ENCODE data around the gene DUSP11.
"Not testable (repeated sequence)": the region's sequence is repeated elsewhere in the genome, so short reads cannot be mapped to it uniquely, and the experiment has no call there.

Gene DUSP11

DNA sequence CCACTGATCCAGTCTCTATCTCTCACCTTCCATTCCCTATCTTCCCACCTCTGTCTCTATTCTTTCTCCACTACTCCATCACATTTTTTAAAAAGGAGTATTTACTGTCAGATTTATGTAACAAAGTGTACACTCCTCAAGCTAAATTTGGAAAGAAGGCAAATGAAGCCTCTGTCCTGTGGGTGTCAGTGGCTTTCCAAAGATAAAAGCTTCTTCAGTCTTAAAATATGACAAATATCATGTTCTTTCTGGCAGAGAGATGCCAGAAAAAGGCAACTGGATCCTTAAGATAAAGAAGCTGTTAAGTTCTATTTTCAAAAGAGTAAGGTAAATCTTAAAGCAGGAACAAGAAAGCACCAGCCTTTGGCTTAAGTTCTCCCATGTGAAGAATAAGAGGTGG lies 7.1 kb downstream of the DUSP11 start:
- no peak for DNase-seq (ENCODE audit: low read depth, low spot score)

DNA sequence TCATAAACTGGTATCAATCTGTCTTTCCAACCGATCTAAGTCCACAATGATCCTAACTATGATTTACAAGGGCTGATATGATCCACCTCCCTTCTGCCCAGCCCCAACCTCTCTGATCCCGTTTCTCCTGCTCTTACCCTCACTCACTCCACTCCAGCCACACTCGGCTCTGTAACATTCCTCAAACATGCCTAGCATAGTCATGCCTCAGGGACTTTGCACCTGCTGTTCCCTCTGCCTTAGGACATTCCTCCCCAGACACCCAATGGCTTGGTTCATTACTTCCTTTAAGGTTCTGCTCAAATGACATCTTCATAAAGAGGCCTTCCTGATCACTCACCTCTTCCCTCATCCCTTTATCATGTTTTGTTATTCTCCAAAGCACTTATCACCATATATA lies 9.2 kb downstream of the DUSP11 start:
- no peak for DNase-seq (ENCODE audit: low read depth, low spot score)

- DNase-seq (ENCODE audit: low read depth, low spot score), result no peak
Observed at GRCh38 chr2:73766994-73767393, 12.9 kb downstream of the DUSP11 start.

- DNase-seq (ENCODE audit: low read depth, low spot score), result no peak
Observed at GRCh38 chr2:73766349-73766748, 13.6 kb downstream of the DUSP11 start.

DNA sequence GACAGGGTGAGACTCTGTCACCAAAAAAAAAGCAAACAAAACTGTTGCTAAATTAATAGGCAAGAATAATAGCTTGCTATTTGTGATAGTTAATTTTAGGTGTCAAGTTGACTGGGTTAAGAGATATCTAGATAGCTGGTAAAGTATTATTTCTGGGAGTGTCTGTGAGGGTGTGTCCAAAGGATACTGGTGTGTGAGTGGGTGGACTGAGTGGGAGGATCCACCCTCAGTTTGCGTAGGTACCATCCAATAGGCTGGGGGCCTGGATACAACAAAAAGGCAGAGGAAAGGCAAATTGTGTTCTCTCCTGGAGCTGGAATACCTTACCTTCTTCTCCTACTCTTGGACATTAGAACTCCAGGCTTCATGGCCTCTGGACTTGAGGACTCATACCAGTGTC lies 15.0 kb downstream of the DUSP11 start:
- DNase-seq (ENCODE audit: low read depth, low spot score), result no peak

DNA sequence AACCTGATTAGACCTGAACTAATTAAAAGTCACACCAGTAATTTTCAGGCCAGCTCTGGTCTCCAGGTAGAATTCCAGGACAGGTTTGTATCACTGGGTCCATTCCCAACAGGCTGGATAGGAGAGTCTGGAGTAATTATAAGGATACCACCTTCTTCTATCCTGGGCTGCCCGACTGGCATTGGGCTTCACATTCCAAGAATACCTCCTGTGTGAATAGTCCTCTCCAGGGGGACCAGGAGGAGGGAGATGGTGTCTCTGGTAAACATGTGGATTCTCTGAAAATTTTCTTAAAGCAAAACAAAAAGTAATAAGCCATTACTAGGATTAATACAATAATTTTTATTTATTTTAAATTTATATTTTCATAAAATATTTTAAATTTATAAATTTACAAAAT lies 17.3 kb downstream of the DUSP11 start:
- no peak for DNase-seq (ENCODE audit: low read depth, low spot score)

GRCh38 chr2:73759904-73760303 lies 20.0 kb downstream of the DUSP11 start:
- no peak for DNase-seq (ENCODE audit: low read depth, low spot score)

DNA sequence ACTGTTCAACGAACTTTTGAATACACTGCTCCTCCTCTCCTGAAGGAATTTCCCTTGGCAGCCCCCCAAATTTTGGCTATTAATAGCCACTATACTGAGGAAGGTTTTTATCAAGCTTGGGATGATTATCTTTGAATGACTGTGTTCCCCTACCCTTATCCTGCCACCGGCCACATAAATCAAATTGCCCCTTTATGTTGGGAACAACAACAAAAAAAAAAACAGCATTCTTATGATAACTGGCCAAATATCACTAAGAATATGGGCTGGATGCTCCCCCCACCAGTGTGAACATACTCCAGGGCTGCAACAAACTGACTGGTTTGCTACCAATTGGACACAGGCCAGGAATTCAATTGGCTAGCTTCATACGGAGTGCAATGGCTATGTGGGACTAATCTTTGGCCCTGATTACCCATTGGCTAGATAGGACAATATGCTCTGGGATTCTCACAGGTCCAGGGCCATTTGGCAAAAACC lies 20.6 kb downstream of the DUSP11 start:
- DNase-seq (ENCODE audit: low read depth, low spot score), result no peak

DNA sequence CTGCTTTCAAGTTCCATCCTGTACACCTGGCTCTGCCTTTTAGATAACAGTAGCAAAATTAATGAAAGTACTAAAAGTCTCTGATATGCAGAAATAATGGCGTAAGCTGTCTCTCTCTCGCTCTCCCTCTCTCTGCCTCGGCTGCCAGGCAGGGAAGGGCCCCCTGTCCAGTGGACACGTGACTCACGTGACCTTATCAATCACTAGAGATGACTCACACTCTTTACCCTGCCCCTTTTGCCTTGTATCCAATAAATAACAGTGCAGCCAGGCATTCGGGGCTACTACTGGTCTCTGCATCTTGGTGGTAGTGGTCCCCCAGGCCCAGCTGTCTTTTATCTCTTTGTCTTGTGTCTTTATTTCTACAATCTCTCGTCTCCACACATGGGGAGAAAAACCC lies 25.6 kb downstream of the DUSP11 start:
- DNase-seq (ENCODE audit: low read depth, low spot score), result not testable (repeated sequence)

- no peak for DNase-seq (ENCODE audit: low read depth, low spot score)
Observed at GRCh38 chr2:73749314-73749713, 30.6 kb downstream of the DUSP11 start.

GRCh38 chr2:73746877-73747208 lies 33.1 kb downstream of the DUSP11 start:
- no peak for DNase-seq (ENCODE audit: low read depth, low spot score)

GRCh38 chr2:73746015-73746876 lies 33.7 kb downstream of the DUSP11 start:
- DNase-seq (ENCODE audit: low read depth, low spot score), result no peak

- DNase-seq (ENCODE audit: low read depth, low spot score), result no peak
Observed at GRCh38 chr2:73740767-73741166, 39.1 kb downstream of the DUSP11 start.

- no peak for DNase-seq (ENCODE audit: low read depth, low spot score)
Observed at GRCh38 chr2:73739101-73739500, 40.8 kb downstream of the DUSP11 start.

DNA sequence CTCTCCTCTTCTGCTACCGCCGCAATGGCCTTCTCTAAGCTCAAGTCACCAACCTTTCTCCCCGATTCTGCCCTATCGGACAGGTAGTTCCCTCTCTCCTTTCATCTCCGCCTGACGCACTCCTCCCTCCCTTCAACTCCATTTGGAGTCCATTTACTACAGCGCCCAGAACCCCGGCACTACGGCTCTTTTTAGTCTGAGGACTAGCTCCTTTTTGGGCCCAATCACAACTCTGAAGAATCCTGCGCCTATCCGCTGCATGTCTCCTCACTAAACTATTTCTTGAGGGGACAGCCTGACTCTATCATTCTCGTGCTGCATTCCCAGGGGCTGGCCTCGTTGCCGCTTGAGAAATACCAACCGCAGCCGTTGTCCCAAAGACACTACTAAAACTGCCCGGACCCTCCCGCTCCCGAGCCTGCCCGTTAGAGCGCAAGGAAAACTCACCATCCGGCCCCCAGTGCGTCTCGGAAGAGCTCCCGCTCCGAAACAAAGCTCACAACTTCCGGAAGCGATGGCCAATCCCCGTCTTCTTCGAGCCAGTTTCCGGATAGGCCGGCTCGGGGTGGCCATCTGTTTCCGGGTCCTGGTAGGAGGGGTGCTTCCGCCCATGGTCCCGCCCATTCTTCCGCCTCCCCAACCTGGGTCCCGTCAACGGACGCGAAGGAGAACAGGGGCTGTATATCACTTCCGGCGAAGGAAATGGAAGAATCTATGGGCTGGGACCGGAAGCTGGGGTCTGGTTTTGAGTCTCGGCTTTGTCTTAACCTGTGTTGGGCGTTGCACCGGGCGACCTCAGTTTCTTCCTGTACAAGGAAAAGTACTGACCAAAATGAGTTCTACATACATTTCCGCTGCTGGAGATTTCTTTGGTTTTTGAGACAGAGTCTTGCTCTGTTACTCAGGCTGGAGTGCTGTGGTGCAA lies 42.8 kb downstream of the DUSP11 start, which contains the start of gene TPRKB:
Gene TPRKB, minus strand, starts transcription at position 491 of the 925 bp plus-strand sequence. CDS start 2,776 bp downstream, outside the sequence.
- DNase-seq (ENCODE audit: low read depth, low spot score), result peak; percentile 85

- no peak for DNase-seq (ENCODE audit: low read depth, low spot score)
Observed at GRCh38 chr2:73736378-73736777, 43.5 kb downstream of the DUSP11 start.

DNA sequence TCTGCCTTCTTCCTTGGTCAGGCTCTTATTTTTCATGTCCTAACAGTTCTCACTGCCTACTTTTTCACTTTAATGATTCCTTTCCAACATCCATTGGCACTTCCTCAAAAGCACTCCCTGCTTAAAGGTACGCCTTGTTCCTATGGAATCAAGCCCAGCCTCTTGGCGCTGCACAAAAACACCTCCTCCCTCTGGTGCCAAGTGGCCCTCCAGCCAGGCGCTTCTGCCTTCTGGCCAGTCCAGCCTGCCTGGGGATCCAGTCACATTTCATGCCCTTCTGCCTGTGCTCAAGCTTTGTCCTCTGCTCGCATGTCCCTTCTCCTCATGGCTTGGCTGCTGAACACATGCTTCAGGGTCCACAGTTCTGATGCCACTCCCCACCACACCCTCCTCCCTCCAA lies 49.1 kb downstream of the DUSP11 start:
- no peak for DNase-seq (ENCODE audit: low read depth, low spot score)

DNA sequence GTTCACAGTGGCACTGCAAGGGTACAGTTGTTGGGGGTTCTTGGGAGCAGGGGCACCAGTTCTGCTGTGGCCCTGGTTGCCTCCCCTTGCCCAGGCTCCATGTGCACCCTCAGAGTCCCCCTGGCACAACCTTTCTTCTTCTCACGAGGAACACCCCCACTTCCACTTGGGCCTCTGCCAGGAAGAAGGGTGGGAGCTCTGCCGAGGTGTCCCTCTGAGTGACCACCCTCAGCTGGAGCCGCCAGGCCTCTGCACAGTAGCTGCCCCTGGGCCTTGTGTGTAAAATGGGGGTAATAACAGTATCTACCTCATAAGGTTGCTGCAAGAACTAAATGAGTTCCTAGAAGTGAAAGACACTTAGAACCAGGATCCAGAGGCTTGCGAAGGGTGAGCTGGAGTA lies 51.2 kb downstream of the DUSP11 start:
- DNase-seq (ENCODE audit: low read depth, low spot score), result no peak

GRCh38 chr2:73728043-73728442 lies 51.9 kb downstream of the DUSP11 start:
- no peak for DNase-seq (ENCODE audit: low read depth, low spot score)

DNA sequence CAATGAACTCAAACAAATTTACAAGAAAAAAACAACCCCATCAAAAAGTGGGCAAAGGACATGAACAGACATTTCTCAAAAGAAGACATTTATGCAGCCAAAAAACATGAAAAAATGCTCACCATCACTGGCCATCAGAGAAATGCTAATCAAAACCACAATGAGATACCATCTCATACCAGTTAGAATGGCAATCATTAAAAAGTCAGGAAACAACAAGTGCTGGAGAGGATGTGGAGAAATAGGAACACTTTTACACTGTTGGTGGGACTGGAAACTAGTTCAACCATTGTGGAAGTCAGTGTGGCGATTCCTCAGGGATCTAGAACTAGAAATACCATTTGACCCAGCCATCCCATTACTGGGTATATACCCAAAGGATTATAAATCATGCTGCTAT lies 53.2 kb downstream of the DUSP11 start:
- DNase-seq (ENCODE audit: low read depth, low spot score), result not testable (repeated sequence)

DNA sequence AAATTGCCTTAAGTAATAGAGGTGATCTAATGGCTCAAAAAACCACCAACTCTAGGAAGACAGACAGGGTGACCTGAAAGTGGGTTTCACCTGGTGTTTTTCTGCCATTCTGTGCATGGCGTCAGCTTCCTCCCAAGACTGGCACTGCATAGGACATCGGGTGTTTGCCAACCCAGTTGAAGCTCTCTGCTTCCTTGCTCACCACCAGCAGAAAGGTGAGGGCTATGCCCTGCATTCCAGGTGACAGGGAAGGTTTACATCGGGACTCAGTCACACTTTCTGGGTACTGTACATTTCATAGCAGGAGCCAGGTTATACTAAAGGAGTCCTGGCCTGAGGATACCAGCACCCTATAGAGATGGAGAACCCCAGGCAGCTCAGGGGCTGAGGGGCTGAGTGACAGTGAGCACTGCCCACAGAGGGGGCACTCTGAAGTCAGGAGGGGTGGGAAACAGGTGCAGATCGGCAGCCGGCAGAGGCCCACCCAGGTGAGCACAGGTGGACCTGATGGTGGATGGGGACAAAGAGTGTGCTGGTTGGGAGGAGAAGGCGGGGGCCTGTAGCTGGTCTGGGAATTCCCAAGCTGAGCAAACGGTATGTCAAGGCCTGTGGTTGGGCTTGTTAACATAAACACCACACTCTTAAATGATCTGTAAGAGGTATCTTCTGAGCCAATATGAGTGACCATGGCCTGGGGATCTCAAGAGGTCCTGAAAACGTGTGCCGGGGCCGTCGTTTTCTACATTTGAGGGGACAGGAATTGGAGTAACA lies 60.9 kb downstream of the DUSP11 start:
- no peak for DNase-seq (ENCODE audit: low read depth, low spot score)

- no peak for DNase-seq (ENCODE audit: low read depth, low spot score)
Observed at GRCh38 chr2:73718421-73718820, 61.5 kb downstream of the DUSP11 start.
